HL-60 (cell line): ENCODE measurements around the gene SLC37A3.

ENCODE experiments used
- DNase-seq, 2 experiments: peaks; one replicate each; pipeline ENCODE4 v3.0.0-alpha.2; 2010 to 2020; ENCODE audit warnings: low read depth in 1 of 2, low spot score in 1 of 2
- H3K27ac ChIP-seq: fragments of 250-450 bp; sonication (Bioruptor Pico); replicated peaks from 2 replicates; pipeline ENCODE4 v1.5.1; 2020; ENCODE audit warnings: mild to moderate bottlenecking, moderate library complexity
- H3K27me3 ChIP-seq: fragments of 250-450 bp; sonication (Bioruptor Pico); 2 replicates; pipeline ENCODE4 v1.5.1; 2021; ENCODE audit warnings: mild to moderate bottlenecking, moderate library complexity; ENCODE audit not compliant: insufficient read depth, poor library complexity, severe bottlenecking
- H3K4me3 ChIP-seq: replicated peaks from 2 replicates; pipeline ENCODE4 v1.5.1; 2011; ENCODE audit warnings: mild to moderate bottlenecking, control low read depth, low read length; ENCODE audit not compliant: insufficient read depth
- CTCF ChIP-seq: IDR thresholded peaks from one replicate; pipeline ENCODE4 v1.5.1; 2011; ENCODE audit warnings: low read length, control low read depth, inconsistent platforms; ENCODE audit not compliant: insufficient read depth
- GABPA ChIP-seq: IDR thresholded peaks from 2 replicates; pipeline ENCODE4 v1.6.1; 2012; ENCODE audit warnings: low read depth
- POLR2AphosphoS5 ChIP-seq: IDR thresholded peaks from 2 replicates; pipeline ENCODE4 v1.6.1; 2012; ENCODE audit warnings: low read depth
- REST ChIP-seq: IDR thresholded peaks from 2 replicates; pipeline ENCODE4 v1.6.1; 2012; ENCODE audit warnings: low read depth; ENCODE audit not compliant: insufficient replicate concordance
- SPI1 ChIP-seq: IDR thresholded peaks from 2 replicates; pipeline ENCODE4 v1.6.1; 2012; ENCODE audit warnings: low read depth, mild to moderate bottlenecking, borderline replicate concordance

SLC37A3 gene

GRCh38 chr7:140390466-140391190, 7.7 kb downstream of the SLC37A3 start:
- peak in 1 of 2 experiments; percentile 79 for DNase-seq
- Histone ChIP-seq H3K27me3 (peaks cover 37% of the 10 kb centered on the region), H3K4me3 (no peak overlapping the region), H3K27ac (no peak overlapping the region)
- TF ChIP-seq GABPA (peak; percentile 62; the same call in 1 of the 2 replicates), REST (no peak), CTCF (no peak), SPI1 (peak; percentile 75), POLR2AphosphoS5 (peak; percentile 99)

- TF ChIP-seq GABPA (no peak), SPI1 (no peak), REST (no peak)
- DNase-seq: no peak
- no peak overlapping the region for H3K4me3 ChIP-seq
- no peak overlapping the region for H3K27ac ChIP-seq
- H3K27me3 ChIP-seq: peaks cover 34% of the 10 kb centered on the region
Observed at GRCh38 chr7:140390034-140390433, 8.3 kb downstream of the SLC37A3 start.

- Histone ChIP-seq H3K27ac (no peak overlapping the region), H3K4me3 (no peak overlapping the region), H3K27me3 (peaks cover 34% of the 10 kb centered on the region)
- no peak for DNase-seq
- TF ChIP-seq GABPA (no peak), CTCF (no peak), SPI1 (no peak), REST (no peak), POLR2AphosphoS5 (no peak)
Observed at GRCh38 chr7:140389445-140389844, 8.9 kb downstream of the SLC37A3 start.
